Measurements from ENCODE around the gene DNER.

- no peak for TF ChIP-seq CTCF (IDR thresholded peaks at IDR 0.05; ENCODE audit: low read length)
- TF ChIP-seq EZH2 (IDR thresholded peaks at IDR 0.05; ENCODE audit: borderline replicate concordance, low read length): no peak
These were observed 237.0 kb downstream of the DNER start for GRCh38 chr2:229477269-229477755.
